Fibroblast of the aortic adventitia (primary cell): ENCODE measurements around the gene PCGF3. TPM values are rescaled to one million over a fixed set of nuclear protein-coding genes. Genes with fewer than 3 reads are reported as not detected.
A peak's percentile ranks its signal among the peaks of the same experiment; 100 is the strongest.

Experiments
- DNase-seq: peaks from one replicate; pipeline ENCODE4 v3.0.0-alpha.2; 2010; ENCODE audit warnings: low read depth
- H3K4me3 ChIP-seq: 2 replicates; pipeline ENCODE4 v1.5.1; 2011; ENCODE audit warnings: low read depth, mild to moderate bottlenecking, control low read depth, low read length, moderate library complexity
- total RNA-seq: library from RNA; depleted of rRNA; stranded (reverse); fragments of >200 nt; gene quantifications from 2 replicates; pipeline ENCODE4 v1.2.3, GENCODE V29; 2012; ENCODE audit warnings: low replicate concordance
- TF ChIP-seq, protein P1 (sequence below): IDR thresholded peaks from 2 replicates; pipeline ENCODE4 v1.5.1; 2011; ENCODE audit warnings: mild to moderate bottlenecking, low read length, control low read depth, inconsistent platforms; ENCODE audit not compliant: insufficient read depth

Gene PCGF3
- total RNA-seq, 1 donor: 24.2 TPM

DNA sequence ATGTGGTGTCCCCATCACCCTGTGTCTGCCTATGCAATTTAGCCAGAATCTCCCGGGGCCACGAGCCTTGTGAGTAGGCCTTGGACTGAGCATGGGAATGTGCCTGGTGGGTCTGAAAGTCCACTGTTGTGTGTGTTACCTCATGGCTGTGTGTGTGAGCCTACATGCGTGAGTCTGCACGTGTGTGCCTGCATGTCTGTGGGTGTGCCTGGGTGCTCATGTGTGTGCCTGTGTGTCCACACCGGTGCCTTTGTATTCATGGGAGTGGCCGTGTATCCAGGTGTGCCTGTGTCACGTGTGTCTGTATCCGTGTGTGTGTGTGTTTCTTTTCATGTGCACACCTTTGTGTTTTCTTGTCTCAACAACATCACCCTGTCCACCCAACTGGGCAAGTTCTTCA is 45.8 kb upstream of the PCGF3 start:
- H3K4me3 ChIP-seq: no peak overlapping the region
- no peak for DNase-seq
- TF ChIP-seq, protein P1, sequence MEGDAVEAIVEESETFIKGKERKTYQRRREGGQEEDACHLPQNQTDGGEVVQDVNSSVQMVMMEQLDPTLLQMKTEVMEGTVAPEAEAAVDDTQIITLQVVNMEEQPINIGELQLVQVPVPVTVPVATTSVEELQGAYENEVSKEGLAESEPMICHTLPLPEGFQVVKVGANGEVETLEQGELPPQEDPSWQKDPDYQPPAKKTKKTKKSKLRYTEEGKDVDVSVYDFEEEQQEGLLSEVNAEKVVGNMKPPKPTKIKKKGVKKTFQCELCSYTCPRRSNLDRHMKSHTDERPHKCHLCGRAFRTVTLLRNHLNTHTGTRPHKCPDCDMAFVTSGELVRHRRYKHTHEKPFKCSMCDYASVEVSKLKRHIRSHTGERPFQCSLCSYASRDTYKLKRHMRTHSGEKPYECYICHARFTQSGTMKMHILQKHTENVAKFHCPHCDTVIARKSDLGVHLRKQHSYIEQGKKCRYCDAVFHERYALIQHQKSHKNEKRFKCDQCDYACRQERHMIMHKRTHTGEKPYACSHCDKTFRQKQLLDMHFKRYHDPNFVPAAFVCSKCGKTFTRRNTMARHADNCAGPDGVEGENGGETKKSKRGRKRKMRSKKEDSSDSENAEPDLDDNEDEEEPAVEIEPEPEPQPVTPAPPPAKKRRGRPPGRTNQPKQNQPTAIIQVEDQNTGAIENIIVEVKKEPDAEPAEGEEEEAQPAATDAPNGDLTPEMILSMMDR: no peak

DNA sequence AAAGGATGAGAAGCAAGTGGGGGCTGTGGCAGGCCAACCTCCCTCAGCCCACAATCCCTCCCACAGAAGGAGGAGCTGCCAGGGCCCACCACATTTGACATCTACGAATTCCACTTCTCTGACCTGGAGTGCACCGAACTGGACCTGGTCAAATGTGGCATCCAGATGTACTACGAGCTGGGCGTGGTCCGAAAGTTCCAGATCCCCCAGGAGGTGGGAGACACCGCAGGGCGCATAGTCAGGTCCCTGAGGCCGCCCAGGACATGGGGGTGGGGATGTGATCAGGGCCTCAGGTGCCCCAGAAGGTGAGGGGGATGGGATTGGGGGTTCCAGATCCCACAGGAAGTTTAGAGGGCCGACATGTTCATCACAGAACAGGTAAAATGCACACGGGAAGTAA is 45.2 kb upstream of the PCGF3 start:
- TF ChIP-seq, protein P1: no peak

DNA sequence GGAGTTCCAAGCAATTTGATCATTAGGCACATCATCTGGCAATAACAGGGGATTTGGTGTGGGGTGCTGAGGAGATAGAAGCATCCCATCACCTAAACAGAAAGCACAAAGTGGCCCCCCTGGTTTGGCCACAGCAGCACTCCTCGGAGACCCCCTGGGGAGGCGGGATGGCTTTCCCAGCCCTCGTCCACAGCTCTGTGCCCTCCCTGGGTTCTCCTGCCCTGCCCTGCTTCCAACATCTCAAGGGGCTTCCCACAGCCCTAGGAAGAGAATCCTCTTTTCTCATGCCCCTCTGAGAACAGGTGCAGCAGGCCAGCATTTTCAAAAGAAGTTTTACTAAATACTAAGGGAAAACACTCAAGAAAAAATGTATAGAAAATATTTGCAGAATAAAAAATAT is 44.4 kb upstream of the PCGF3 start:
- TF ChIP-seq, protein P1: no peak
- DNase-seq: no peak

More for the DNA sequence above, 45.2 kb upstream of the PCGF3 start:
- H3K4me3 ChIP-seq: no peak overlapping the region
- no peak for DNase-seq

DNA sequence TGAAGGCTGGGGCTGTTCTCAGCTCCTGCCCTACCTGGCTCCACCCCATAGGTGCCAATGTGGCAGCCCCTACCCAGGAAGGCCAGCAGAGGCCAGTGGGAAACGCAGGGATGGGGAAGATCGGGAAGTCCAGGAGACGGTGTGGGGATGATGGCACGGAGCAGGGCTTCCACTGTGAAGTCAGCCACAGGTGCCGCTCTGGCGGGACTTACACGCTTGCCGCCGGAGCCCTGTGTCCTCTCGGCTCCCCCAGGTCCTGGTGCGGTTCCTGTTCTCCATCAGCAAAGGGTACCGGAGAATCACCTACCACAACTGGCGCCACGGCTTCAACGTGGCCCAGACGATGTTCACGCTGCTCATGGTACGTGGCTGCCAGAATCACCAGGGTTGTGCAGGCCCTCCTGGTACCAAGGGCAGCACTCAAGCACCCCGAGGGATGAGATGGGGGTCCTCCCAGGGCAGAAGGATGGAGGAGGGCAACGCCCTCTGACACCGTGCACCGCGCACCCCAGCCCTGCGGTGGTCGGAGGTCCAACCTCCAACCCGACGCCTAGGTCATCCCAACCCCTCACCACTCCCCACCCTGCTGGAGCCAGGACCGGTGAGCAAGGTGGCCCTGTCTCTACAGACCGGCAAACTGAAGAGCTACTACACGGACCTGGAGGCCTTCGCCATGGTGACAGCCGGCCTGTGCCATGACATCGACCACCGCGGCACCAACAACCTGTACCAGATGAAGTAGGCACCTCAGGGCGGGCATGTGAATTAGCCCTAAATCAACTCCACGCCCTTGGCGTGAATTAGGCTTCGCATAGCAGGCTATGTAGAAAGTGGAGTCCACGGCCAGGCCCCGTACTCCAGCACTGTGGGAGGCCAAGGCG is 43.5 kb upstream of the PCGF3 start:
- H3K4me3 ChIP-seq: no peak overlapping the region
- no peak for DNase-seq
- TF ChIP-seq, protein P1: no peak

More for the DNA sequence above, 44.4 kb upstream of the PCGF3 start:
- no peak overlapping the region for H3K4me3 ChIP-seq

DNA sequence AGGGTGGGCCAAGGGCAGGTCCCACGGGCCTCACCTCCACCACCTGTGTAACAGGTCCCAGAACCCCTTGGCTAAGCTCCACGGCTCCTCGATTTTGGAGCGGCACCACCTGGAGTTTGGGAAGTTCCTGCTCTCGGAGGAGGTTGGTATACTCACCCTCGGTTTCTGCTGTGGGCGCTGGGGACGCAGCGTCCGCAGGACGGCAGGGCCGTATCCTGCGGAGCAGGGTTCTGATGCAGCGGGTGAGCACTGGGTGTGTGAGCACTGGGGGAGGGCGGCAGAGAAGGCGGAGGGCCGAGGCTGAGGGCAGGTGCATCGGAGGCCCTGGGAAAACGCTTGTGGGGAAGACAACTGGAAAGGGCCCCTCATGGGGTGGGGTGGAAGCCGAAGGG is 42.6 kb upstream of the PCGF3 start:
- TF ChIP-seq, protein P1: no peak
- no peak for DNase-seq
- H3K4me3 ChIP-seq: no peak overlapping the region

DNA sequence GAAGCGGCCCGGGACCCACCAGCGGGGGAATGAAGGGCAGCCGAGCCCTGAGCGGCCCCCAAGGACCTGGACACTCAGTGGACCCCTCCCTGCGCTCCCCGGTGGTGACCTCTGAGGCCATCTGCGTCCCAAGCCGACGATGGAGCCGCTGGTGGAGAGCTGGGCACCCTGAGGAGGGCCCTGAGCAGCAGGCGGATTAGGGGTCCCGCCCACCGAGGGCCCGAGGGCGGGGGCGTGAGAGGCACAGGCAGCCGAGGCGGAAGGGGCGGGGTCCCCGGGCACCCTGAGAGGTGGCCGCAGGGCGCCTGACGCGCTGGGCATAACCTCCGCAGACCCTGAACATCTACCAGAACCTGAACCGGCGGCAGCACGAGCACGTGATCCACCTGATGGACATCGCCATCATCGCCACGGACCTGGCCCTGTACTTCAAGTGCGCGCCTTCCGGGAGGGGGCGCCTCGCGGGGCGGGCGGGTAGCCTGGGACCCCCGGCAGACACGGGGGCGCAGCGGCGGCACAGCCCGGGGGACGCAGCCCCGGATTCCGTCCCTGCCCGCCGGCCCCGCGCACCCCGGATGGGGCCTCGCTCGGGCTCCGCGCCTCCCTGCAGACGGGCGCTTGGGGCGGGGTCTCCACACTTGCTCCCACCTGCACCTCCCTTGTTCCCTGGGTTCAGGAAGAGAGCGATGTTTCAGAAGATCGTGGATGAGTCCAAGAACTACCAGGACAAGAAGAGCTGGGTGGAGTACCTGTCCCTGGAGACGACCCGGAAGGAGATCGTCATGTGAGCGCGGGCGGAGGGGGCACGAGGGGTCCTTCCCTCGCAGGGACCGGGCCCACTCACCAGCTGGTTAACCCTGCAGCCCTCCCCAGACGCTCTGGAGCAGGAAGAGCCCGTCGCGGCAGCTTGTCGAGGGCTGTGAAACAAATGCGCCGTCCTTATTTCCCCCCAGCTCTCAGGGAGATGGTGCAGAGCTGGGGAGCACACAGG is 41.9 kb upstream of the PCGF3 start:
- peak overlapping the region; percentile 28 for H3K4me3 ChIP-seq

More for the DNA sequence above, 41.9 kb upstream of the PCGF3 start:
- TF ChIP-seq, protein P1: no peak
- DNase-seq: no peak
